Measurements from ENCODE around the gene C1orf159. TPM values are rescaled to one million over a fixed set of nuclear protein-coding genes. Genes with fewer than 3 reads are reported as not detected.

Gene C1orf159
- total and polyA plus RNA-seq, 2 of the 8 experiments (the other 6 are each of a cell fraction or from before 2014, with no cell fraction given): 10.0 to 10.9 TPM

GRCh38 chr1:1065265-1065939 lies 50.5 kb downstream of the C1orf159 start (continued):
- TF ChIP-seq CHD7 (IDR thresholded peaks at IDR 0.05; ENCODE audit: insufficient replicate concordance, low read length) (no peak), SUZ12 (IDR thresholded peaks at IDR 0.05; ENCODE audit: low read length) (no peak), CHD2 (IDR thresholded peaks at IDR 0.05; ENCODE audit: low read length) (no peak), TBP (IDR thresholded peaks at IDR 0.05; ENCODE audit: low read depth, low read length) (no peak), POLR2AphosphoS5 (IDR thresholded peaks at IDR 0.05; ENCODE audit: low read depth, low read length) (no peak), RNF2 (IDR thresholded peaks at IDR 0.05; ENCODE audit: borderline replicate concordance, low read depth, low read length, missing control alignments, poor library complexity, severe bottlenecking) (no peak), SRF (IDR thresholded peaks at IDR 0.05; ENCODE audit: low read depth, low read length) (no peak), RFX5 (IDR thresholded peaks at IDR 0.05; ENCODE audit: borderline replicate concordance, low read depth, low read length) (no peak), TAF1 (IDR thresholded peaks at IDR 0.05; ENCODE audit: low read depth, low read length) (no peak), KDM4A (IDR thresholded peaks at IDR 0.05; ENCODE audit: low read depth, low read length, severe bottlenecking) (no peak), SIN3A (conservative IDR thresholded peaks at IDR 0.05 in 1 of 2, IDR thresholded peaks at IDR 0.05 in 1 of 2; ENCODE audit: low read depth in 1 of 2, low read length in 2 of 2) (no peak)

All from H1 (cell line).